Measurements from ENCODE around the gene STAC2. TPM values are rescaled to one million over a fixed set of nuclear protein-coding genes. Genes with fewer than 3 reads are reported as not detected.

Gene STAC2
- total and polyA plus RNA-seq, 9 of the 15 experiments (the other 6 are each of a cell fraction or from before 2014, with no cell fraction given) = not detected

DNA sequence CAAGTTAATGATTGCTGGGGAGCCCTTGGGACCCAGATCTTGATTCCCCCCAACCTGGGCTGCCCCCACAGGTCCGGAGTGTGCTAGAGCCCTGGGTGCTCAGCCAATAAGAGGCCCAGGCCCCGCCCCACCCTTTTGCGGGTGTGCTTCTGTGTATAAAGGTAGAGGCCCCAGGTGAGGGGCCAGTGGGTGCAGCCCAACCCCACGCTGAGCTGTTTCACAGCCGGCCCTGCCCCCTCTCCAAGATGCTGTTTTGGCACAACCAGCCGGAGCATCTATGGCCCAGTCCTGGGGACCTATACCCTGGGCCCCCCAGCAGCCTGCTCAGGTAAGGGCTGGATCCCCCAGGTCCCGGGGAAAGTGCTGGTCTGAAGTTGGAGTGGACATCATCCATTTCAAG lies 11.8 kb upstream of the STAC2 start (continued):
- TF ChIP-seq ZNF318 (IDR thresholded peaks at IDR 0.05; ENCODE audit: borderline replicate concordance in 1 of 2, low read depth in 1 of 2) (no peak), E2F1 (CRISPR knock-in tag; IDR thresholded peaks at IDR 0.05) (no peak), E2F3 (CRISPR knock-in tag; IDR thresholded peaks at IDR 0.05) (no peak), ZNF12 (CRISPR knock-in tag; IDR thresholded peaks at IDR 0.05) (no peak), BRD9 (IDR thresholded peaks at IDR 0.05; ENCODE audit: low read depth, partially characterized antibody) (no peak), HDGF (IDR thresholded peaks at IDR 0.05) (no peak), EHMT2 (IDR thresholded peaks at IDR 0.05) (no peak), TSHZ1 (CRISPR knock-in tag; IDR thresholded peaks at IDR 0.05) (no peak)

Data from K562 (cell line).